C4-2B (cell line): Measurements from ENCODE around the gene CCDC92.
A peak's percentile ranks its signal among the peaks of the same experiment; 100 is the strongest.

Source experiments
- H3K27ac ChIP-seq: fragments of 450-650 bp; 2 replicates; pipeline ENCODE4 v1.5.1; 2017
- ZFX ChIP-seq: fragments of 450-650 bp; IDR thresholded peaks from 2 replicates; pipeline ENCODE4 v1.6.1; 2017
- TF ChIP-seq, protein P1 (sequence below): fragments of 450-650 bp; conservative IDR thresholded peaks from 2 replicates; pipeline ENCODE4 v1.5.1; 2017; ENCODE audit warnings: mild to moderate bottlenecking

The CCDC92 gene

DNA sequence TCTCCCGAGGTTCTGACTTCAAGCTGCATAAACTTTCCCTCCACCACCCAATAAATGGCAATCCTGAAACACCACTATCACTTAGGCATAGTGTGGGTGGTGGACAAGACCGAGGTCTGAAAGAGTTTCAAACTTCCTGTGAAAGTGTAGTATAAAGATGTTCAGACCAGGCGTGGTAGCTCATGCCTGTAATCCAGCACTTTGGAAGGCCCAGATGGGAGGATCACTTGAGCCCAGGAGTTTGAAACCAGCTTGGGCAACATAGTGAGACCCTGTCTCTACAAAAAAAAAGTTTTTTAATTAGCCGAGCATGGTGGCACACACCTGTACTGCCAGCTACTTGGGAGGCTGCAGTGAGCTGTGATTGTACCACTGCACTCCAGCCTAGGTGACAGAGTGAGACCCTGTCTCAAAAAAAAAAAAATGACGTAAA, 61.9 kb downstream of the CCDC92 start:
- TF ChIP-seq, protein P1, sequence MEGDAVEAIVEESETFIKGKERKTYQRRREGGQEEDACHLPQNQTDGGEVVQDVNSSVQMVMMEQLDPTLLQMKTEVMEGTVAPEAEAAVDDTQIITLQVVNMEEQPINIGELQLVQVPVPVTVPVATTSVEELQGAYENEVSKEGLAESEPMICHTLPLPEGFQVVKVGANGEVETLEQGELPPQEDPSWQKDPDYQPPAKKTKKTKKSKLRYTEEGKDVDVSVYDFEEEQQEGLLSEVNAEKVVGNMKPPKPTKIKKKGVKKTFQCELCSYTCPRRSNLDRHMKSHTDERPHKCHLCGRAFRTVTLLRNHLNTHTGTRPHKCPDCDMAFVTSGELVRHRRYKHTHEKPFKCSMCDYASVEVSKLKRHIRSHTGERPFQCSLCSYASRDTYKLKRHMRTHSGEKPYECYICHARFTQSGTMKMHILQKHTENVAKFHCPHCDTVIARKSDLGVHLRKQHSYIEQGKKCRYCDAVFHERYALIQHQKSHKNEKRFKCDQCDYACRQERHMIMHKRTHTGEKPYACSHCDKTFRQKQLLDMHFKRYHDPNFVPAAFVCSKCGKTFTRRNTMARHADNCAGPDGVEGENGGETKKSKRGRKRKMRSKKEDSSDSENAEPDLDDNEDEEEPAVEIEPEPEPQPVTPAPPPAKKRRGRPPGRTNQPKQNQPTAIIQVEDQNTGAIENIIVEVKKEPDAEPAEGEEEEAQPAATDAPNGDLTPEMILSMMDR = no peak
- no peak for TF ChIP-seq ZFX
- H3K27ac ChIP-seq = no peak overlapping the region

DNA sequence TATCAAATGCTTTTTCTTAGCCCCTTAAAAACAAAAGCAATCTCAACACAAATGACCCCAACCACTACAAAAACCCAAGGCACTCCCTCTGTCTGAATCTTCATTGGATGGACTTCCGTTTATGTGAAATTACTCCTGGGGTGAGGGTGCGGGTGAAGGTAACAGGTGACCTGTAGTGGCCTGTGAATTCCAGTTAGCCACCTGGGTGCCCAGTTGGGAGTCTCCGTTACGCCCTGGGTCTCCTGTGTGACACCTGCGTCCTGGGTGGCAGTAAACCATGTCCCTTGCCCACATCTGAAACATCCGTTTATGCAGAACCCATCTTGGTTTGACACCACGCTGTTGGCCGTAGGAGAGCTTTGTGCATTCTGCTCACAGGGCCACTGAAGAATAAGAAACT, 62.6 kb downstream of the CCDC92 start:
- H3K27ac ChIP-seq = no peak overlapping the region
- TF ChIP-seq ZFX = no peak

DNA sequence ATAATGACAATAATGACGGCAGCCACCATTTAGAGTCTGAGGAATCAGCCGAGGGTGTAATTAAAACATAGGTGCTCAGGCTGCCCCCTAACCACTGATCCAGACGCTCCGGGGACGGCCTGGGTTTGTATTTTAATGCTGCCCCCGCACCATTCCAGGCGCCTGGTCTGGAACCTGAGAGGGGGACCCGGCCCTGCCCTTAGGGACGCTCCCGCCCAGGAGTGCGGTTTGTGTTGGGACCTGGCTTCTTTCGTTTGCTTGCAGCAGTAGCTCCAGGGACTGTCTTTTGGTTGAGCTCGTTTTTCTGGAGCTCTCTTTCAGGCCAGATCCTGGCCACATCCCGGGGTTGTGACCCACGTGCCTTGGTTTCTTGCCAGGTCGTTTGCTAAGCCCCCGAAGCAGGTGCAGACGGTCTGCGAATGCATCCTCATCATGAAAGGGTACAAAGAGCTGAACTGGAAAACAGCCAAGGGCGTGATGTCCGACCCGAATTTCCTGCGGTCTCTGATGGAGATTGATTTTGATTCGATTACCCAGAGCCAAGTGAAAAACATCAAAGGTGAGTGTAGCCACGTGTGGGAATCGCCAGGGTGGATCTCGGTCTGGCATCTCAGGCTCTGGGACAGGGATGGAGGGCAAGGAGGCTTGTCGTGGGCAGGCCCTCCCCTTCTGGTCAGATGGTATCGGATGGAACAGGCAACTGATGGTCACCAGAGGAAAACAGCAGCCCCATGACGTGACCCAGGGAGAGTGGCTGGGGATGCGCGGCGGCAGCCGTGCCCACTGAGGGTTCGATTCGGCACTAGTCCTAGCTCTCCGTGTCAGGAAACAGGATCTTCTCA, 63.5 kb downstream of the CCDC92 start:
- no peak for TF ChIP-seq ZFX
- TF ChIP-seq, protein P1 = no peak

DNA sequence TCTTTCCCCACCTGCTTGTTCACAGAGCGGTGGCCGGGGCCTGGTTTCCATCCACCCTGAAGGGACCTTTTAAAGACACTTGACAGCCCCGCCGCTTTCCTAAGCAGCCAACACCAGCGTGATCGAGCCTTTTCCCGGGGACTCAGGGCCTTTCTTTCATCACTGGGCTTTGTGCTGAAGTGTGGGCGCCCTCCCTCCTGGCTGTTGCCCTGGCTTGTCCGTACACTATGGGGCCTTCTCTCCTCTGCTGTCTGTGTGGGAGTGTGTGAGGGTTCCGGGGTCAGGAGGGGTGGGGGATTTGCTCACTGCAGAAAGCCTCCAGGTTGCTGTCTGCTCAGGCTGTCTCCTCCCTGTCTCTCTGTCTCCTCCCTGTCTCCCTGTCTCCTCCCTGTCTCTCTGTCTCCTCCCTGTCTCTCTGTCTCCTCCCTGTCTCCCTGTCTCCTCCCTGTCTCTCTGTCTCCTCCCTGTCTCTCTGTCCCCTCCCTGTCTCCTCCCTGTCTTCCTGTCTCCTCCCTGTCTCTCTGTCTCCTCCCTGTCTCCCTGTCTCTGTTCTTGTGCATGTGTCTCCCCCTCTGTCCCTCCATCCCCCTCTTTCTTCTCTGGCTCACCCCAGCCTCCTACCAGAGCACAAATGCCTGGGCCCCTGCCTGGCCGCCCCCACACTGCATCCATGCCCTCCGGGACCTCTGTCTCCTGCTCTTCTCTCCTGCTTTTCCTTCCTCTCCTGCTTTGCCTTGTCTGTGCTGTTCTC, 64.7 kb downstream of the CCDC92 start:
- H3K27ac ChIP-seq = no peak overlapping the region
- no peak for TF ChIP-seq ZFX
- TF ChIP-seq, protein P1 = no peak

More for the DNA sequence above, 63.5 kb downstream of the CCDC92 start:
- no peak overlapping the region for H3K27ac ChIP-seq

DNA sequence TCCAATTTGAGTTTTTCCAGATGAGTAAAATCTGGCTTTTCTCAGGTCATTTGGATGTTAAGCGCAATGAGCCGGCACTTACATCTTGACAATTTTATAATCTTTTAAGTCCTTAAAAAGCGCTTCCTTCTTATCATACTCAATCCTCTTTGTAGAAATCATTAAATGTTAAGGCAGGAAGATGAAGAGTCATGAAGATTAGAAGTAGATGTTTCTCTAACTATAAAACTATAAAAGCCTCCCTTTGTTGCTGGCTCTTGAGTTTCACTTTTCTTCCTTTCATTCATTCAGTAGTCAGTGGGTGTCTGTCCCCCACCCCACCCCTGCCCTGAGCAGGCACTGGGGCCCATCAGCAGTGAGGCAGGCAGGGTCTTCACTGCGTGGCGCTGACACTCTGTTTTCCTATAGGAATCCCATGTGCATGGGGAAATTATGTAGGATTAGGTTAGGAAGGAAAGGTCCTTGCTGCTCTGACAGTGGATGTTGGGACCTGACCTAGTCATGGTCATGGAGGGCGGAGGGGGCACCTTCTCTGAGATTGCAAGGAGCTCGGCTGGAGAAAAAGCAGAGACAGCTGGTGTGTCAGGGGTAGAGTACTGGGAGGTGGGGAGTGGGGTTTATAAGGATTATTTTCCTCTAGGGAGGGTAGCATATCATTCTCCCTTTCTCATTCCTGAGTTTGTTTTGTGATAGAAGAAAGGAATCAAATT, 65.8 kb downstream of the CCDC92 start:
- TF ChIP-seq, protein P1 = no peak
- no peak for TF ChIP-seq ZFX
- no peak overlapping the region for H3K27ac ChIP-seq

DNA sequence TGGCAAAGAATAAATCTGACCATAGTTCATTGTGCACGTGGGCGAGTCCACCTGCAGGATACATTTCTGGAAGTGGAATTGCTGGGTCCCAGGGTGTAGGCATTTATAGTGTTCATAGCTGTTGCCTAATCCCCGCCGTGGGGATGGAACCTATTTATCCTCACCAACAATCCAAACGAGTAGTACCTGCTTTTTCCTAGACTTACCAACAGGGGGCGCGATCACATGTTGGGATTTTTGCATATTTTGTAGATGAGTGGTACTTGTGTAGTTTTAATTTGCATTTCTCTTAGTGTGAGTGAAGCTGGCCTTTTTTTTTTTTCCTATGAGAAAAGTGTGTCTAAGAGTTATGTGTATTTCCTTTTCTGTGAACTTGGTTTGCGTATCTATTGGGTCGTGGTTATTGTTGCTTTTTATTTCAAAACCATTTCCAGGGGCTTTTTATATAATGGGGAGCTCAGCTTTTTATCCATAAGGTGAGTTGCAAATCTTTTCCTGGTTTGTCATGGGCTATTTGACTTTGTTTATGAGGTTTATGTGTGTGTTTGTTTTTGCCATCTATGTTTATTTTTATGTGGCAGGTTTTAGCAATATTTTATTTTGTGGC, 67.2 kb downstream of the CCDC92 start:
- TF ChIP-seq, protein P1 = peak; percentile 88
- TF ChIP-seq ZFX = no peak
- no peak overlapping the region for H3K27ac ChIP-seq

DNA sequence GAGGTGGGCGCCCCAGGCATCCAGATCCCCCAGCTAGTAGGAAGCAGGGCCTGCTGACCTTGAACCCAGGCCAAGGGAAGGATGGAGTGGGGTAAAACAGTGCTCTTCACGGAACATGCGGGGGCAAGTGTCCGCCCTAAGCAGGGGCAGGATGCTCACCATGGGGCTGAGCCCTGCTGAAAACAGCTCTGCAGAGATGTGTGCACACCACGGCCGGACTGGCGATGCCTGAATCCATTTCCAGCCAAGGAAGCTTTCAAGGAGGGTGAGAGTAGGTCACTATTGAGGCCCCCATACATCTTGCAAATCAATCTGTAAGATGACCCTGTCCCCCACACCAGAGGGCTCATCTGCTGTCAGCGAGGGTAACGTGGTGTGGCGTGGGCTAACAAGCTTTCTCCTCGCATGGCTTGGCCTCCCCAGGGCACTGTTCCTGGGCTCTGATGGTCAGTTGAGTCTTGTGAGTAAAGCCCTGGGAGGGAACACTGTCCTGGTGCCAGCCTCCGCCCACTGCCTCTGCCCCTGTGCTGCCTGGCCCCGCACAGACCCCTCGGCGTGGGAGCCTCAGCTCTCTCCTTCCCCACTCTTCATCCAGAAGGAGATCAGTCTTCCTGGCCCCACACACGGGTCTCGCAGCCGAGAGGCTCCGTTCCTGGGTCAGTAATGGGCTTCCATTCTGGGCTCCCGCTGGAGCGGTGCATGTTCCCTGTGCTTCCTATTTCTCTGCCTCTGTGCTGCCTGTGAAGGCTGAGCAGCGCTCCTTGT, 69.1 kb downstream of the CCDC92 start:
- no peak overlapping the region for H3K27ac ChIP-seq
- TF ChIP-seq, protein P1 = no peak
- TF ChIP-seq ZFX = no peak
